Measurements from ENCODE around the gene EIF3F.

DNA sequence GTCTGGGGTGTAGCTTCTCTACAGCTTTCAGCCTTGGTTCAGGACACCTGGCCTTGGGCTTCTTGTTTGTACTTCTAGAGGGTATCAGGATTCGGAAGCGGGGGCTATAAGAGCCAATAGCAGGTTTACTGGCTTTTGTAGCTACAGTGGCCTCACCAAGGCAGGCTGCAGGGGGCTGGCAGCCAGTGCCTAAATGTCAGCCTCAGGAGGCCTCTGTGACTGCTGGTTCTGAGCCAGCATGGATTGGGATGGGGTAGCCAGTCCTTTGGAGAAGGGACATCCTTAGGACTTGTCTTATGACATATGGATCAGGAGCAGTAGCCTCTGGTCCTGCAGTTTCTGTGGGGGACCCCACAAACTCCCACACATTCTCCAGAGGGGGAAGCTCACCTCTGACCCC, 29.9 kb downstream of the EIF3F start:
- TF ChIP-seq, protein P1, sequence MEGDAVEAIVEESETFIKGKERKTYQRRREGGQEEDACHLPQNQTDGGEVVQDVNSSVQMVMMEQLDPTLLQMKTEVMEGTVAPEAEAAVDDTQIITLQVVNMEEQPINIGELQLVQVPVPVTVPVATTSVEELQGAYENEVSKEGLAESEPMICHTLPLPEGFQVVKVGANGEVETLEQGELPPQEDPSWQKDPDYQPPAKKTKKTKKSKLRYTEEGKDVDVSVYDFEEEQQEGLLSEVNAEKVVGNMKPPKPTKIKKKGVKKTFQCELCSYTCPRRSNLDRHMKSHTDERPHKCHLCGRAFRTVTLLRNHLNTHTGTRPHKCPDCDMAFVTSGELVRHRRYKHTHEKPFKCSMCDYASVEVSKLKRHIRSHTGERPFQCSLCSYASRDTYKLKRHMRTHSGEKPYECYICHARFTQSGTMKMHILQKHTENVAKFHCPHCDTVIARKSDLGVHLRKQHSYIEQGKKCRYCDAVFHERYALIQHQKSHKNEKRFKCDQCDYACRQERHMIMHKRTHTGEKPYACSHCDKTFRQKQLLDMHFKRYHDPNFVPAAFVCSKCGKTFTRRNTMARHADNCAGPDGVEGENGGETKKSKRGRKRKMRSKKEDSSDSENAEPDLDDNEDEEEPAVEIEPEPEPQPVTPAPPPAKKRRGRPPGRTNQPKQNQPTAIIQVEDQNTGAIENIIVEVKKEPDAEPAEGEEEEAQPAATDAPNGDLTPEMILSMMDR (IDR thresholded peaks at IDR 0.05): no peak
- no peak for TF ChIP-seq POLR2A (IDR thresholded peaks at IDR 0.05)
